ENCODE data around the gene PARP4.

GRCh38 chr13:24505256-24505655 lies 7.3 kb downstream of the PARP4 start:
- TF ChIP-seq, protein P1, sequence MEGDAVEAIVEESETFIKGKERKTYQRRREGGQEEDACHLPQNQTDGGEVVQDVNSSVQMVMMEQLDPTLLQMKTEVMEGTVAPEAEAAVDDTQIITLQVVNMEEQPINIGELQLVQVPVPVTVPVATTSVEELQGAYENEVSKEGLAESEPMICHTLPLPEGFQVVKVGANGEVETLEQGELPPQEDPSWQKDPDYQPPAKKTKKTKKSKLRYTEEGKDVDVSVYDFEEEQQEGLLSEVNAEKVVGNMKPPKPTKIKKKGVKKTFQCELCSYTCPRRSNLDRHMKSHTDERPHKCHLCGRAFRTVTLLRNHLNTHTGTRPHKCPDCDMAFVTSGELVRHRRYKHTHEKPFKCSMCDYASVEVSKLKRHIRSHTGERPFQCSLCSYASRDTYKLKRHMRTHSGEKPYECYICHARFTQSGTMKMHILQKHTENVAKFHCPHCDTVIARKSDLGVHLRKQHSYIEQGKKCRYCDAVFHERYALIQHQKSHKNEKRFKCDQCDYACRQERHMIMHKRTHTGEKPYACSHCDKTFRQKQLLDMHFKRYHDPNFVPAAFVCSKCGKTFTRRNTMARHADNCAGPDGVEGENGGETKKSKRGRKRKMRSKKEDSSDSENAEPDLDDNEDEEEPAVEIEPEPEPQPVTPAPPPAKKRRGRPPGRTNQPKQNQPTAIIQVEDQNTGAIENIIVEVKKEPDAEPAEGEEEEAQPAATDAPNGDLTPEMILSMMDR (IDR thresholded peaks at IDR 0.05 in 4 of 5, conservative IDR thresholded peaks at IDR 0.05 in 1 of 5): no peak
- TF ChIP-seq POLR2A (IDR thresholded peaks at IDR 0.05): no peak

Measured in gastrocnemius medialis (tissue), 4 donors.